K562 (cell line): ENCODE measurements around the gene MX1. TPM values are rescaled to one million over a fixed set of nuclear protein-coding genes. Genes with fewer than 3 reads are reported as not detected.

Source experiments
- ATAC-seq: fragments of 200-7000 bp; cut with Tn5 transposase; 3 replicates; pipeline ENCODE4 v1.9.1; 2020; ENCODE audit warnings: moderate library complexity
- BruUV-seq: library from RNA; stranded (reverse); fragments of 400-500 nt; replicated peaks from 2 replicates; lab custom pipeline; 2021; lab: Mats Ljungman, UMichigan
- CTCF ChIA-PET: fragments of 300-600 bp; formaldehyde crosslinking; extraction: SDS; loops from one replicate; lab custom pipeline; 2021; ENCODE audit warnings: low intra/inter-chr PET ratio; lab: Yijun Ruan, JAX
- POLR2A ChIA-PET: fragments of 300-600, 350-650 bp; sonication (Branson Sonifier 250); formaldehyde crosslinking; extraction: SDS; loops from one replicate; lab custom pipeline; 2021; ENCODE audit warnings: antibody characterized with exemption, inconsistent platforms; lab: Yijun Ruan, JAX
- DNase-seq, 4 experiments: peaks; one replicate each; pipeline versions ENCODE4 v3.0.0 to v3.0.0-alpha.2; 2011 to 2018; ENCODE audit warnings: low spot score in 3 of 4, mixed read lengths in 3 of 4; ENCODE audit errors: extremely low read depth in 1 of 4
- FAIRE-seq: peaks from 2 replicates; lab custom pipeline; 2011; peaks lifted over from hg19 to GRCh38; lab: Jason Lieb, UNC
- H2AFZ ChIP-seq: 2 replicates; pipeline ENCODE4 v1.6.0; 2011; ENCODE audit warnings: low read depth, low read length, control low read depth, inconsistent platforms
- H3K27ac ChIP-seq: fragments of 200-600 bp; 3 replicates; pipeline ENCODE4 v1.8.0; 2011; ENCODE audit warnings: low read depth, mild to moderate bottlenecking, control low read depth, inconsistent platforms, low read length, moderate library complexity, mixed read lengths; ENCODE audit errors: extremely low read depth
- H3K27me3 ChIP-seq, 2 experiments: fragments of 300-600 bp in 1 of 2; 2 replicates in 1 of 2; 3 replicates in 1 of 2; pipeline versions ENCODE4 v1.6.0 to v1.8.0; 2011; ENCODE audit warnings: inconsistent platforms in 2 of 2, low read length in 2 of 2, mild to moderate bottlenecking in 1 of 2, mixed read lengths in 1 of 2, moderate library complexity in 1 of 2; ENCODE audit not compliant: control insufficient read depth in 2 of 2, insufficient read depth in 2 of 2
- H3K36me3 ChIP-seq: fragments of 300-600 bp; 3 replicates; pipeline ENCODE4 v1.8.0; 2011; ENCODE audit warnings: mild to moderate bottlenecking, low read length, inconsistent platforms; ENCODE audit not compliant: control insufficient read depth, insufficient read depth
- H3K4me1 ChIP-seq, 2 experiments: fragments of 200-600 bp in 1 of 2; replicated peaks in 1 of 2; 2 replicates in 1 of 2; 3 replicates in 1 of 2; pipeline versions ENCODE4 v1.5.1 to v1.8.0; 2011; ENCODE audit warnings: inconsistent platforms in 2 of 2, low read length in 2 of 2, mild to moderate bottlenecking in 1 of 2, mixed read lengths in 1 of 2, moderate library complexity in 1 of 2; ENCODE audit not compliant: control insufficient read depth in 2 of 2, insufficient read depth in 2 of 2
- H3K4me2 ChIP-seq: 2 replicates; pipeline ENCODE4 v1.6.1; 2011; ENCODE audit warnings: low read length, control low read depth, inconsistent platforms, mixed read lengths; ENCODE audit not compliant: insufficient read depth
- H3K4me3 ChIP-seq: fragments of 200-600 bp; sonication (generic), shearing (Covaris generic); 2 replicates; pipeline ENCODE4 v1.5.1; 2016; ENCODE audit warnings: control low read depth, inconsistent platforms
- H3K79me2 ChIP-seq: fragments of 200-600 bp; 3 replicates; pipeline ENCODE4 v1.8.0; 2011; ENCODE audit warnings: low read length, inconsistent platforms; ENCODE audit not compliant: control insufficient read depth, insufficient read depth
- H3K9ac ChIP-seq, 2 experiments: 2 replicates each; pipeline versions ENCODE4 v1.6.0 to v1.6.1; 2011; ENCODE audit warnings: low read depth in 2 of 2, low read length in 2 of 2, control low read depth in 1 of 2, inconsistent platforms in 1 of 2, mild to moderate bottlenecking in 1 of 2, mixed read lengths in 1 of 2; ENCODE audit not compliant: insufficient read depth in 1 of 2
- H3K9me1 ChIP-seq: one replicate; pipeline ENCODE4 v1.6.0; 2011; ENCODE audit warnings: inconsistent platforms, mild to moderate bottlenecking, low read length, moderate library complexity; ENCODE audit not compliant: control insufficient read depth, insufficient read depth
- H3K9me3 ChIP-seq: replicated peaks from 2 replicates; pipeline ENCODE4 v1.5.1; 2011; ENCODE audit warnings: low read depth, low read length, inconsistent platforms; ENCODE audit not compliant: control insufficient read depth, insufficient read depth
- H4K20me1 ChIP-seq: replicated peaks from 2 replicates; pipeline ENCODE4 v1.6.1; 2011; ENCODE audit warnings: low read length, inconsistent platforms, mixed read lengths; ENCODE audit not compliant: control insufficient read depth, insufficient read depth
- AFF4 ChIP-seq: sonication (generic); formaldehyde crosslinking; IDR thresholded peaks from 2 replicates; pipeline ENCODE4 v1.8.0; 2023; ENCODE audit warnings: mild to moderate bottlenecking, missing genetic modification reagents
- CBX8 ChIP-seq: fragments of 200-600 bp; sonication (generic); IDR thresholded peaks from 2 replicates; pipeline ENCODE4 v1.6.1; 2012; ENCODE audit warnings: borderline replicate concordance, mixed run types, low read depth, mild to moderate bottlenecking, moderate library complexity, mixed read lengths, low read length, control low read depth, inconsistent platforms; ENCODE audit not compliant: poor library complexity, severe bottlenecking; ENCODE audit errors: extremely low read depth
- E2F5 ChIP-seq: sonication (generic); formaldehyde crosslinking; IDR thresholded peaks from 2 replicates; pipeline ENCODE4 v1.8.0; 2022; ENCODE audit warnings: mild to moderate bottlenecking, missing genetic modification reagents
- HINFP ChIP-seq: fragments of 450-650 bp; conservative IDR thresholded peaks from 2 replicates; pipeline ENCODE4 v1.6.1; 2016; ENCODE audit warnings: missing genetic modification characterization, low read depth, mild to moderate bottlenecking, control low read depth, missing compliant biosample characterization
- IFI16 ChIP-seq: fragments of 250-450 bp; sonication (Bioruptor Pico); IDR thresholded peaks from 2 replicates; pipeline ENCODE4 v2.1.2; 2022; ENCODE audit warnings: mild to moderate bottlenecking, inconsistent platforms
- NBN ChIP-seq: fragments of 450-650 bp; IDR thresholded peaks from 2 replicates; pipeline ENCODE4 v1.6.1; 2016; ENCODE audit warnings: low read depth, mild to moderate bottlenecking
- NELFE ChIP-seq: IDR thresholded peaks from 2 replicates; pipeline ENCODE4 v1.6.1; 2011; ENCODE audit warnings: mild to moderate bottlenecking; ENCODE audit not compliant: insufficient read depth, insufficient read length
- PHF21A ChIP-seq: fragments of 450-650 bp; IDR thresholded peaks from 2 replicates; pipeline ENCODE4 v1.6.1; 2017; ENCODE audit warnings: low read depth, borderline replicate concordance
- PURB ChIP-seq: sonication (generic); formaldehyde crosslinking; IDR thresholded peaks from 2 replicates; pipeline ENCODE4 v1.9.0; 2021; ENCODE audit warnings: low read depth, mild to moderate bottlenecking, missing genetic modification reagents
- RFX7 ChIP-seq: fragments of 250-450 bp; sonication (Bioruptor Pico); IDR thresholded peaks from 2 replicates; pipeline ENCODE4 v1.5.1; 2021; ENCODE audit warnings: mild to moderate bottlenecking
- SREBF2 ChIP-seq: sonication (generic); formaldehyde crosslinking; IDR thresholded peaks from 2 replicates; pipeline ENCODE4 v1.4.0; 2020; ENCODE audit warnings: mild to moderate bottlenecking, missing genetic modification reagents
- TAF1 ChIP-seq: IDR thresholded peaks from 2 replicates; pipeline ENCODE4 v1.6.1; 2011; ENCODE audit warnings: mild to moderate bottlenecking, low read length, moderate library complexity; ENCODE audit not compliant: insufficient read depth, control insufficient read depth, severe bottlenecking; ENCODE audit errors: extremely low read depth
- ZSCAN29 ChIP-seq: fragments of 450-650 bp; IDR thresholded peaks from 2 replicates; pipeline ENCODE4 v1.6.1; 2017
- WGBS: fragments of 100-300 bp; shearing (Covaris generic); methylation state at CpG from one replicate; pipeline ENCODE4 v1.1.6; 2016; ENCODE audit warnings: low coverage, mixed read lengths; ENCODE audit not compliant: insufficient coverage; ENCODE audit errors: missing lambda C conversion rate; 5-methylcytosine and 5-hydroxymethylcytosine counted together
- in situ Hi-C: fragments of 300-500 bp; cut with MboI; formaldehyde crosslinking; loops from 4 replicates; pipeline ENCODE4 v1.15.0; 2018; ENCODE audit warnings: inconsistent platforms, mixed read lengths
- intact Hi-C: fragments of 100-400 bp; cut with micrococcal nuclease; formaldehyde crosslinking; loops from 2 replicates; pipeline ENCODE4 v1.14.2; 2022
- polyA plus RNA-seq, 8 experiments: library from polyadenylated mRNA; depleted of rRNA in 4 of 8; stranded (reverse) in 5 of 8; unstranded in 3 of 8; fragments of >200 nt; fragmentation: Nextera tagmentation in 2 of 8; fragmentation: Illumina TruSeq in 1 of 8; extraction: Ambion mirVana in 2 of 8; extraction: Trizol in 1 of 8; gene quantifications; 2 replicates each; pipeline versions ENCODE4 v1.2.1 to v1.2.3, GENCODE V29; 2011 to 2014; ENCODE audit warnings: inconsistent platforms in 1 of 8, missing spikeins in 1 of 8
- total RNA-seq, 7 experiments: library from RNA; depleted of rRNA in 6 of 7; stranded (reverse); fragments of >200 nt in 6 of 7; fragmentation: Illumina TruSeq in 2 of 7; extraction: Trizol in 2 of 7; gene quantifications; 2 replicates each; pipeline versions ENCODE4 v1.2.1 to v1.2.3, GENCODE V29; 2011 to 2021; ENCODE audit warnings: low replicate concordance in 1 of 7

The MX1 gene
- total and polyA plus RNA-seq, 9 of the 15 experiments (the other 6 are each of a cell fraction or from before 2014, with no cell fraction given), result 0.07 to 0.51 (median 0.21) TPM; not detected in 5

GRCh38 chr21:41433566-41433965, 7.5 kb downstream of the MX1 start:
- no peaks in the 10 kb centered on the region for H3K9me1 ChIP-seq

More at GRCh38 chr21:41433566-41433965, 7.5 kb downstream of the MX1 start:
- TF ChIP-seq RFX7 (CRISPR knock-in tag) (no peak), NELFE (no peak), SREBF2 (CRISPR knock-in tag) (no peak), TAF1 (no peak), PURB (CRISPR knock-in tag) (no peak), ZSCAN29 (no peak), PHF21A (no peak), IFI16 (CRISPR knock-in tag) (no peak), HINFP (tag) (no peak), NBN (no peak), AFF4 (CRISPR knock-in tag) (no peak), E2F5 (CRISPR knock-in tag) (no peak), CBX8 (no peak)
- TF ChIP-seq, all 486 proteins: peak for 0
- Histone ChIP-seq H3K36me3 (no peaks in the 10 kb centered on the region), H3K27ac (no peak overlapping the region), H3K4me1 (no peaks in the 10 kb centered on the region), H3K27me3 (peaks cover 4 to 9% of the 10 kb centered on the region in 2 experiments; a peak in 3 of 5 replicates), H3K4me3 (no peak overlapping the region), H2AFZ (no peak overlapping the region), H4K20me1 (no peaks in the 10 kb centered on the region), H3K79me2 (no peaks in the 10 kb centered on the region), H3K9ac (no peak overlapping the region), H3K4me2 (no peak overlapping the region), H3K9me3 (no peaks in the 10 kb centered on the region)
- ChIA-PET POLR2A (no interaction called here), CTCF (no interaction called here)
- 0% methylated on average over 2 of the region's 2 CpGs for WGBS
- no TSS peak for BruUV-seq
- FAIRE-seq (no peak), ATAC-seq (no peak), DNase-seq (no peak)
- intact Hi-C loops (no loop called here), in situ Hi-C loops (no loop called here)
